Nephron (organoid): ENCODE data around the gene MIAT.
"Not testable (repeated sequence)": the region's sequence is repeated elsewhere in the genome, so short reads cannot be mapped to it uniquely, and the experiment has no call there.

Source experiments
- H3K27ac Mint-ChIP-seq, 3 experiments: 2 replicates each; pipeline ENCODE4 v1.8.0; 2020; ENCODE audit warnings: mixed read lengths in 3 of 3, mild to moderate bottlenecking in 2 of 3, moderate library complexity in 1 of 3
- H3K27me3 Mint-ChIP-seq: 2 replicates; pipeline ENCODE4 v1.8.0; 2021; ENCODE audit warnings: low read depth, mild to moderate bottlenecking, moderate library complexity, mixed read lengths
- H3K36me3 Mint-ChIP-seq: 2 replicates; pipeline ENCODE4 v1.8.0; 2020; ENCODE audit warnings: low read depth, mixed read lengths
- H3K4me1 Mint-ChIP-seq: 2 replicates; pipeline ENCODE4 v1.8.0; 2020; ENCODE audit warnings: mixed read lengths
- H3K4me3 Mint-ChIP-seq, 3 experiments: 2 replicates each; pipeline ENCODE4 v1.8.0; 2020; ENCODE audit warnings: mild to moderate bottlenecking in 3 of 3, mixed read lengths in 3 of 3, moderate library complexity in 2 of 3
- H3K9me3 Mint-ChIP-seq: 2 replicates; pipeline ENCODE4 v1.8.0; 2020; ENCODE audit warnings: mixed read lengths
- TF ChIP-seq, protein P1 (sequence below), 3 experiments: fragments of 200-600 bp; sonication (generic); IDR thresholded peaks; one replicate each; pipeline ENCODE4 v1.5.0; 2021; ENCODE audit warnings: antibody characterized with exemption in 3 of 3; ENCODE audit not compliant: unreplicated experiment in 3 of 3

Gene MIAT

GRCh38 chr22:26612652-26613051 lies 44.7 kb upstream of the MIAT start:
- Mint-ChIP-seq H3K4me1 (peaks cover 24% of the 10 kb centered on the region), H3K27ac (no peak overlapping the region), H3K4me3 (no peak overlapping the region), H3K36me3 (no peaks in the 10 kb centered on the region), H3K27me3 (peaks cover 36% of the 10 kb centered on the region), H3K9me3 (no peaks in the 10 kb centered on the region)
- TF ChIP-seq, protein P1, sequence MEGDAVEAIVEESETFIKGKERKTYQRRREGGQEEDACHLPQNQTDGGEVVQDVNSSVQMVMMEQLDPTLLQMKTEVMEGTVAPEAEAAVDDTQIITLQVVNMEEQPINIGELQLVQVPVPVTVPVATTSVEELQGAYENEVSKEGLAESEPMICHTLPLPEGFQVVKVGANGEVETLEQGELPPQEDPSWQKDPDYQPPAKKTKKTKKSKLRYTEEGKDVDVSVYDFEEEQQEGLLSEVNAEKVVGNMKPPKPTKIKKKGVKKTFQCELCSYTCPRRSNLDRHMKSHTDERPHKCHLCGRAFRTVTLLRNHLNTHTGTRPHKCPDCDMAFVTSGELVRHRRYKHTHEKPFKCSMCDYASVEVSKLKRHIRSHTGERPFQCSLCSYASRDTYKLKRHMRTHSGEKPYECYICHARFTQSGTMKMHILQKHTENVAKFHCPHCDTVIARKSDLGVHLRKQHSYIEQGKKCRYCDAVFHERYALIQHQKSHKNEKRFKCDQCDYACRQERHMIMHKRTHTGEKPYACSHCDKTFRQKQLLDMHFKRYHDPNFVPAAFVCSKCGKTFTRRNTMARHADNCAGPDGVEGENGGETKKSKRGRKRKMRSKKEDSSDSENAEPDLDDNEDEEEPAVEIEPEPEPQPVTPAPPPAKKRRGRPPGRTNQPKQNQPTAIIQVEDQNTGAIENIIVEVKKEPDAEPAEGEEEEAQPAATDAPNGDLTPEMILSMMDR (IDR thresholded peaks at IDR 0.05; ENCODE audit: unreplicated experiment in 3 of 3) = no peak

DNA sequence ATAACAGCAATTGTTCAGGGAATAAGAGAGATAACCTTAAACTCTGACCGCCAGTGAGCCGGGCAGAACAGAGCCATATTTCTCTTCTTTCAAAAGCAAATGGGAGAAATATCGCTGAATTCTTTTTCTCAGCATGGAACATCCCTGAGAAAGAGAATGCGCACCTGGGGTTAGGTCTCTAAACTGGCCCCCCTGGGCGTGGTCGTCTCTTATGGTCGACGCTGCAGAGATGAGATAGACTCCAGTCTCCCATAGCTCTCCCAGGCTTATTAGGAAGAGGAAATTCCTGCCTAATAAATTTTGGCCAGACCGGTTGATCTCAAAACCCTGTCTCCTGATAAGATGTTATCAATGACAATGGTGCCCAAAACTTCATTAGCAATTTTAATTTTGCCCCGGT lies 43.6 kb upstream of the MIAT start:
- Mint-ChIP-seq H3K27me3 (peaks cover 32% of the 10 kb centered on the region), H3K4me1 (peaks cover 28% of the 10 kb centered on the region)
- H3K36me3 Mint-ChIP-seq, H3K27ac Mint-ChIP-seq, H3K9me3 Mint-ChIP-seq, H3K4me3 Mint-ChIP-seq: not testable (repeated sequence)

GRCh38 chr22:26614322-26614721 lies 43.1 kb upstream of the MIAT start:
- peaks cover 32% of the 10 kb centered on the region for H3K4me1 Mint-ChIP-seq
- H3K9me3 Mint-ChIP-seq = no peaks in the 10 kb centered on the region
- peak overlapping the region in 1 of 3 experiments; percentile 21 for H3K27ac Mint-ChIP-seq
- H3K36me3 Mint-ChIP-seq = no peaks in the 10 kb centered on the region
- H3K4me3 Mint-ChIP-seq = no peak overlapping the region
- peaks cover 32% of the 10 kb centered on the region for H3K27me3 Mint-ChIP-seq
- TF ChIP-seq, protein P1 (IDR thresholded peaks at IDR 0.05; ENCODE audit: unreplicated experiment in 3 of 3) = no peak

- TF ChIP-seq, protein P1 (IDR thresholded peaks at IDR 0.05; ENCODE audit: unreplicated experiment in 3 of 3) = no peak
- Mint-ChIP-seq H3K27me3 (peaks cover 32% of the 10 kb centered on the region), H3K9me3 (no peaks in the 10 kb centered on the region), H3K36me3 (no peaks in the 10 kb centered on the region), H3K4me3 (no peak overlapping the region), H3K4me1 (peaks cover 37% of the 10 kb centered on the region), H3K27ac (no peak overlapping the region)
Measured at GRCh38 chr22:26615149-26615548, 42.2 kb upstream of the MIAT start.

DNA sequence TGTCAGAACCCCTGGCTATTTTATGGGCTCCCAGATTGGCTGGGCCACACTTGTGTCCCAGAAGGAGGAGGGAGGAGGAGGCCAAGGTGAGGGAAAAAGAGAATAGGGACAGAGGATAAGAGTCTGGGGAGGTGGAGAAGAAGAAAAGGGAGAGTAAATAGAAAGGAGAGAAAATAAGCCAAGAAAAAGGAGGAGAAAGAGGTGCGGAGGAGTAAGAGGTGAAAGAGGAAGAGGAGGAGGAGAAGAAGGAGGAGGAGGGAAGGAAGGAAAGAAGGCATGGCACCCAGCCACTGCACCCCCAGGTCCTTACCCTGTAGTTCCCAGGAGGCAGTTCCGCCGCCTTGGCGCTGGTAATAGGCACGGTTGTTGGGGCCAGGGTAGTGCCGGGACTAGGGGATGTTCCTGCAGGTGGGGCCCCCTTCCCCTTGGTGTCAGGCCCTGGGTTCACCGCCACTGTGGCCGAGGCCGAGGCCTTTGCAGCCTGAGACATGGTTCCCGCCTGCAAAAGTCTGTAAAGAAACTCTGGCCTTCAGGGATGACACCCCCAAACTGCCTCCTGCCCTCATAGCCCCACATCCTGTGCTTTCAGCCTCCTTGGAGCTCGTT lies 41.5 kb upstream of the MIAT start:
- Mint-ChIP-seq H3K27me3 (peaks cover 32% of the 10 kb centered on the region), H3K4me3 (no peak overlapping the region), H3K4me1 (peaks cover 37% of the 10 kb centered on the region), H3K36me3 (no peaks in the 10 kb centered on the region), H3K27ac (peak overlapping the region in 2 of 3 experiments; percentile 13 to 18), H3K9me3 (no peaks in the 10 kb centered on the region)
- TF ChIP-seq, protein P1 (IDR thresholded peaks at IDR 0.05; ENCODE audit: unreplicated experiment in 3 of 3) = no peak

DNA sequence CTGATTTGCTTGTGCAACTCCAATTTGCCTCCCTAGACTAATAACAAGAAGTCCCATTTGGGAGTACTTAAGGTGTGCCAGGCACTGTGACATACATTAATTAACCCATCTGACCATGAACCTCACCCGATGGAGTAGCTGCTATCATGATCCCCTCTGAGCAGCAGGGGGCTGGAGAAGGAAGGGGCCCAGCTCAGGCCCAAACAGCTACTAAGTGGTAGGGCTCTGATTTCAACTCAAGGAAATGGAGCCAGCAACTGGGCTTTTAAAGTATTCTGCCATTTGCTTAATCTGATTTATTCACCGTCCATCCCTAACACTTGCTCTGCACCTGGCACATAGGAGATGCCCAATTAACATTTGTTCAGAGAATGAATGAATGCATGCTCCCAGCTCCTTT lies 40.7 kb upstream of the MIAT start:
- peaks cover 32% of the 10 kb centered on the region for H3K27me3 Mint-ChIP-seq
- H3K27ac Mint-ChIP-seq = peak overlapping the region; percentile 13 to 46 (median 18)
- no peak overlapping the region for H3K4me3 Mint-ChIP-seq
- H3K4me1 Mint-ChIP-seq = peaks cover 37% of the 10 kb centered on the region
- H3K36me3 Mint-ChIP-seq = no peaks in the 10 kb centered on the region
- TF ChIP-seq, protein P1 (IDR thresholded peaks at IDR 0.05; ENCODE audit: unreplicated experiment in 3 of 3) = no peak
- H3K9me3 Mint-ChIP-seq = no peaks in the 10 kb centered on the region
